Liver (tissue), 9 donors: Measurements from ENCODE around the gene SERTAD3. TPM values are rescaled to one million over a fixed set of nuclear protein-coding genes. Genes with fewer than 3 reads are reported as not detected.

Experiments used
- DNase-seq: peaks from one replicate; pipeline ENCODE4 v3.0.0-alpha.2; 2017; ENCODE audit warnings: low spot score
- H3K27ac ChIP-seq, 2 donors: one replicate each; pipeline ENCODE4 v1.7.0; 2013; ENCODE audit warnings: inconsistent platforms in 2 of 2, low read length in 2 of 2, control low read depth in 1 of 2, low read depth in 1 of 2, mild to moderate bottlenecking in 1 of 2
- H3K27me3 ChIP-seq, 4 donors: one replicate each; pipeline versions ENCODE4 v1.6.1 to v1.7.0; 2013; ENCODE audit warnings: low read length in 3 of 4, inconsistent platforms in 1 of 4, mild to moderate bottlenecking in 1 of 4, moderate library complexity in 1 of 4; ENCODE audit not compliant: control insufficient read depth in 4 of 4, insufficient read depth in 4 of 4
- H3K36me3 ChIP-seq, 4 donors: one replicate each; pipeline versions ENCODE4 v1.6.1 to v1.7.0; 2013; ENCODE audit warnings: low read length in 3 of 4, mild to moderate bottlenecking in 3 of 4, low read depth in 1 of 4, moderate library complexity in 1 of 4; ENCODE audit not compliant: control insufficient read depth in 4 of 4, insufficient read depth in 3 of 4
- H3K4me1 ChIP-seq, 4 donors: one replicate each; pipeline versions ENCODE4 v1.6.1 to v1.7.0; 2013; ENCODE audit warnings: low read length in 3 of 4, mild to moderate bottlenecking in 3 of 4, moderate library complexity in 1 of 4; ENCODE audit not compliant: control insufficient read depth in 4 of 4, insufficient read depth in 4 of 4
- H3K4me3 ChIP-seq, 3 donors: one replicate each; pipeline versions ENCODE4 v1.6.1 to v1.7.0; 2013; ENCODE audit warnings: low read length in 3 of 3, control low read depth in 1 of 3, low read depth in 1 of 3, mild to moderate bottlenecking in 1 of 3
- H3K9ac ChIP-seq, 2 donors: one replicate each; pipeline ENCODE4 v1.7.0; 2013; ENCODE audit warnings: low read length in 2 of 2, mild to moderate bottlenecking in 2 of 2, moderate library complexity in 2 of 2, control low read depth in 1 of 2, low read depth in 1 of 2
- H3K9me3 ChIP-seq, 4 donors: one replicate each; pipeline versions ENCODE4 v1.6.1 to v1.7.0; 2013; ENCODE audit warnings: low read length in 3 of 4; ENCODE audit not compliant: control insufficient read depth in 4 of 4
- CTCF ChIP-seq: fragments of 150-350 bp; IDR thresholded peaks from 2 replicates; pipeline ENCODE4 v1.5.1; 2017; ENCODE audit warnings: improper control_type of control experiment, low read depth, low read length; ENCODE audit not compliant: missing input control
- EGR1 ChIP-seq, 2 donors: IDR thresholded peaks; 2 replicates each; pipeline ENCODE4 v1.6.1; 2016 to 2018; ENCODE audit warnings: antibody characterized with exemption in 2 of 2, low read depth in 2 of 2
- FOXA1 ChIP-seq: IDR thresholded peaks from 2 replicates; pipeline ENCODE4 v1.6.1; 2016; ENCODE audit warnings: antibody characterized with exemption
- FOXA2 ChIP-seq: IDR thresholded peaks from 2 replicates; pipeline ENCODE4 v1.6.1; 2016; ENCODE audit warnings: antibody characterized with exemption
- GABPA ChIP-seq, 2 donors: IDR thresholded peaks in 1 of 2; conservative IDR thresholded peaks in 1 of 2; 2 replicates each; pipeline ENCODE4 v1.6.1; 2016; ENCODE audit warnings: antibody characterized with exemption in 2 of 2, mild to moderate bottlenecking in 1 of 2, moderate library complexity in 1 of 2
- HNF4A ChIP-seq, 2 donors: conservative IDR thresholded peaks; 2 replicates each; pipeline ENCODE4 v1.6.1; 2016; ENCODE audit warnings: antibody characterized with exemption in 2 of 2, mild to moderate bottlenecking in 2 of 2
- HNF4G ChIP-seq: IDR thresholded peaks from 2 replicates; pipeline ENCODE4 v1.6.1; 2016; ENCODE audit warnings: antibody characterized with exemption
- JUND ChIP-seq, 2 donors: IDR thresholded peaks; 2 replicates each; pipeline ENCODE4 v1.6.1; 2016; ENCODE audit warnings: antibody characterized with exemption in 2 of 2
- RAD21 ChIP-seq, 2 donors: IDR thresholded peaks; 2 replicates each; pipeline ENCODE4 v1.6.1; 2016; ENCODE audit warnings: antibody characterized with exemption in 2 of 2, mild to moderate bottlenecking in 2 of 2
- REST ChIP-seq: IDR thresholded peaks from 2 replicates; pipeline ENCODE4 v1.6.1; 2016; ENCODE audit warnings: antibody characterized with exemption, mild to moderate bottlenecking
- RXRA ChIP-seq, 2 donors: IDR thresholded peaks; 2 replicates each; pipeline ENCODE4 v1.6.1; 2017 to 2018; ENCODE audit warnings: antibody characterized with exemption in 2 of 2, mild to moderate bottlenecking in 1 of 2
- SP1 ChIP-seq: IDR thresholded peaks from 2 replicates; pipeline ENCODE4 v1.6.1; 2018; ENCODE audit warnings: antibody characterized with exemption, mild to moderate bottlenecking
- YY1 ChIP-seq: IDR thresholded peaks from 2 replicates; pipeline ENCODE4 v1.6.1; 2016; ENCODE audit warnings: antibody characterized with exemption, mild to moderate bottlenecking
- ZBTB33 ChIP-seq: IDR thresholded peaks from 2 replicates; pipeline ENCODE4 v1.6.1; 2016; ENCODE audit warnings: antibody characterized with exemption
- WGBS: extraction: QIAGEN DNeasy Blood & Tissue Kit; methylation state at CpG from one replicate; pipeline ENCODE4 v1.1.7; 2013; 5-methylcytosine and 5-hydroxymethylcytosine counted together
- polyA plus RNA-seq, 2 donors: library from polyadenylated mRNA; stranded (reverse) in 1 of 2; unstranded in 1 of 2; fragments of 200-250 nt in 1 of 2; fragments of >200 nt in 1 of 2; fragmentation: Nextera tagmentation in 1 of 2; extraction: Ambion mirVana in 1 of 2; gene quantifications; one replicate each; pipeline versions ENCODE4 v1.2.1 to v1.2.3, GENCODE V29; 2013 to 2015
- total RNA-seq, 2 donors: library from RNA; depleted of rRNA; stranded (reverse); fragments of >200 nt; gene quantifications; one replicate each; pipeline ENCODE4 v1.2.3, GENCODE V29; 2014
- donor health status: healthy.
- donor health status: healthy.
- donor health status: healthy.
- donor health status: healthy.
- donor health status: healthy.

SERTAD3 gene
- total and polyA plus RNA-seq, 4 donors = 6.1 to 8.9 (median 6.9) TPM

- no peak for TF ChIP-seq RXRA (IDR thresholded peaks at IDR 0.05)
- no peak for TF ChIP-seq CTCF
- TF ChIP-seq FOXA1 = no peak
- no peak for TF ChIP-seq HNF4A (conservative IDR thresholded peaks at IDR 0.05)
- Histone ChIP-seq H3K36me3 (peaks cover 8 to 19% (median 13%) of the 10 kb centered on the region in 4 donors), H3K9ac (peak overlapping the region; percentile 42 to 69), H3K27me3 (no peaks in the 10 kb centered on the region), H3K27ac (peak overlapping the region; percentile 63 to 74), H3K4me3 (peak overlapping the region; percentile 51 to 62 (median 57)), H3K9me3 (no peaks in the 10 kb centered on the region), H3K4me1 (peaks cover 0 to 19% (median 13%) of the 10 kb centered on the region in 4 donors)
- no peak for DNase-seq
- WGBS = 25% methylated on average over 22 of the region's 22 CpGs
Observed at GRCh38 chr19:40442328-40443130, 1.6 kb downstream of the SERTAD3 start.

GRCh38 chr19:40441719-40442253 is 2.3 kb downstream of the SERTAD3 start:
- no peak overlapping the region for H3K27ac ChIP-seq
- no peaks in the 10 kb centered on the region for H3K27me3 ChIP-seq
- peaks cover 0 to 19% (median 13%) of the 10 kb centered on the region in 4 donors for H3K4me1 ChIP-seq
- DNase-seq = no peak
- H3K36me3 ChIP-seq = peaks cover 8 to 18% (median 12%) of the 10 kb centered on the region in 4 donors
- H3K4me3 ChIP-seq = no peak overlapping the region
- H3K9me3 ChIP-seq = no peaks in the 10 kb centered on the region
- WGBS = 88% methylated on average over 11 of the region's 11 CpGs
- H3K9ac ChIP-seq = no peak overlapping the region
- no peak for TF ChIP-seq JUND (IDR thresholded peaks at IDR 0.05)
- TF ChIP-seq GABPA (IDR thresholded peaks at IDR 0.05 in 1 of 2, conservative IDR thresholded peaks at IDR 0.05 in 1 of 2) = no peak
- no peak for TF ChIP-seq REST
- no peak for TF ChIP-seq ZBTB33
- no peak for TF ChIP-seq YY1
- TF ChIP-seq HNF4A (conservative IDR thresholded peaks at IDR 0.05) = no peak
- no peak for TF ChIP-seq SP1
- TF ChIP-seq EGR1 (IDR thresholded peaks at IDR 0.05; ENCODE audit: low read depth in 2 of 2) = no peak
- no peak for TF ChIP-seq CTCF
- TF ChIP-seq RAD21 (IDR thresholded peaks at IDR 0.05) = no peak
- no peak for TF ChIP-seq HNF4G
- no peak for TF ChIP-seq RXRA (IDR thresholded peaks at IDR 0.05)
- TF ChIP-seq FOXA2 = no peak
